Mucosa of rectum (tissue), 2 donors: Measurements from ENCODE around the gene NTRK2.

Experiments used
- H3K27ac ChIP-seq, 2 donors: one replicate each; pipeline ENCODE4 v1.7.0; 2013; ENCODE audit warnings: inconsistent platforms in 2 of 2, low read depth in 2 of 2, low read length in 2 of 2
- H3K27me3 ChIP-seq, 2 donors: one replicate each; pipeline ENCODE4 v1.7.0; 2013; ENCODE audit warnings: low read length in 2 of 2; ENCODE audit not compliant: control insufficient read depth in 2 of 2, insufficient read depth in 2 of 2
- H3K36me3 ChIP-seq, 2 donors: one replicate each; pipeline ENCODE4 v1.7.0; 2013; ENCODE audit warnings: low read length in 2 of 2; ENCODE audit not compliant: control insufficient read depth in 2 of 2, insufficient read depth in 2 of 2
- H3K4me1 ChIP-seq, 2 donors: one replicate each; pipeline ENCODE4 v1.7.0; 2013; ENCODE audit warnings: low read length in 2 of 2, mild to moderate bottlenecking in 1 of 2; ENCODE audit not compliant: control insufficient read depth in 2 of 2, insufficient read depth in 2 of 2
- H3K4me3 ChIP-seq, 2 donors: one replicate each; pipeline ENCODE4 v1.7.0; 2013; ENCODE audit warnings: low read length in 2 of 2
- H3K9ac ChIP-seq, 2 donors: one replicate each; pipeline ENCODE4 v1.7.0; 2013; ENCODE audit warnings: low read length in 2 of 2, low read depth in 1 of 2, mild to moderate bottlenecking in 1 of 2
- H3K9me3 ChIP-seq, 2 donors: one replicate each; pipeline ENCODE4 v1.7.0; 2013; ENCODE audit warnings: low read length in 2 of 2; ENCODE audit not compliant: control insufficient read depth in 2 of 2
- donor health status: healthy.
- donor health status: Normal muscosa, but diverticular disease.

Gene NTRK2

DNA sequence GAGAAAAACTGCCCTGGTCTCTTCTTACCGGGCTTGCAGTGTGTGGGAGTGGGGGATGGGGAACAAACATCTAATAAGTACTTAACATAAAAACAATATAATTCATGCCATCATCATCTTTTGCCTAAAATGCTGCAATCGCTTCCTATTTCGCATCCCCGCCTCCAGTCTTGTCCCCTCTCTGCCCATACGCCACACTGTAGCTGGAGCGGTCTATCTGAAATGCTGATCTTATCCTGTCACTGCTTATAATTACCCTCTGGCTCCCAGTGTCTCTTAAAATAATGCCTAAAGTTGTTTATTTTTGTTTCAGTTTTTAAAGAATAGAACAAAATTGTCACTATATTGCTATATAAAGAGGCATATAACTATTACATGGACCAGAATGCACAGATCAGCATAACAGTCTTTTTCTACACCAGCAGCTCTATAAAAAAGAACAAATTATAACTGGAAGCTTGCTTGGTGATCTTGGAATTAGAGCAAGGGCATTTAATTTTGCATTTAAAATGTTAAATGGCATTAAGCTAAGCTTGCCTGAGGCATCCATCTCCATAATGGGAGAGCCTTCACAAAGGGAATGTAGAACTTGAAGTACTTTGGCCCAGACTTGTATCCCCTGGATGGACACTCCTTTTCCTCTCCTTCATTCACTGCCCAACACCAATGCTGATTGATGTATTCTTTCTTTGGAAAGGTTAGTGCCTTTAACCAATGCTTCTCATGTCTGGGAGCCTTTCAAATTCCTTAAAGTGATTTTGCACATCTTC lies 12.2 kb downstream of the NTRK2 start:
- Histone ChIP-seq H3K4me1 (no peaks in the 10 kb centered on the region), H3K27me3 (no peaks in the 10 kb centered on the region), H3K27ac (no peak overlapping the region), H3K9ac (no peak overlapping the region), H3K4me3 (no peak overlapping the region), H3K9me3 (no peaks in the 10 kb centered on the region), H3K36me3 (no peaks in the 10 kb centered on the region)

DNA sequence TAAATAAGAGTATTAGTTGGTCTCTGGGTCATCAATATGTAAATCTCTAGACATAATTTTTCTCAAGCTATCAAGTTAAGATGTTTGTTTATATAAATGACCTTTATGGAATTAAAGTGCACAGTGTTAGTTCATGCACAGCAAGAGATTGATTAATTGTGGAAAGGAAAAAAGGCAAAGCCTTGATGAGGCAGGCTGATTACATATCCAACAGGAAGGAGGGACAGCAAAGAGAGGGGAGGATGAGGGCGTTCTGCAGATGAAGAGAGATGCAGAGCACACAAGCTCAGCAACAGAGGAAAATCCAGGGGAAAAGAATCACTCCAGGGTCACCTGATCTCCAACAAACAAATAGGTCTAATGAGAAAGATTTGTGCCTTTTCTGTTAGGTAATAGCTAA lies 16.5 kb downstream of the NTRK2 start:
- H3K36me3 ChIP-seq = no peaks in the 10 kb centered on the region
- H3K9ac ChIP-seq = no peak overlapping the region
- H3K9me3 ChIP-seq = no peaks in the 10 kb centered on the region
- H3K27ac ChIP-seq = no peak overlapping the region
- H3K4me1 ChIP-seq = no peaks in the 10 kb centered on the region
- H3K4me3 ChIP-seq = no peak overlapping the region
- no peaks in the 10 kb centered on the region for H3K27me3 ChIP-seq

DNA sequence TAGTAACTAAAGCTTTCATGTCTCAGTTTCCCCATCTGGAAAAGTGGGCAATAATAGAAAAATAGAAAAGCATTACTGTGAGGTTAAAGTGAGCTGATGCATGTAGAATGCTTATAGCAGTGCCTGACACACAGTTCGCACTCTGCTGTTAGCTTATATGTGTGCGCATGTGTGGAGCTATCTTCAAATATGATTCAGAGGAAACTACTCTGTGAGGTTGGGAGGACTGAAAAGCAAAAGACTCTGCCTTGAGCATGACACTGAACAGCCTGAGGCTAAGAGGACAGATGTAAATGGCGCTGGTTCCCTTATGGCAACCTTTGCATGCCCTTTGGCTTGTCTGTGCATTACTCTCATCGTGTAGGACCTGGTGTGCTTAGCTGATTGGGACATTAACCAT lies 19.4 kb downstream of the NTRK2 start:
- Histone ChIP-seq H3K36me3 (no peaks in the 10 kb centered on the region), H3K4me1 (no peaks in the 10 kb centered on the region), H3K27ac (no peak overlapping the region), H3K9ac (no peak overlapping the region), H3K27me3 (no peaks in the 10 kb centered on the region), H3K9me3 (no peaks in the 10 kb centered on the region), H3K4me3 (no peak overlapping the region)

DNA sequence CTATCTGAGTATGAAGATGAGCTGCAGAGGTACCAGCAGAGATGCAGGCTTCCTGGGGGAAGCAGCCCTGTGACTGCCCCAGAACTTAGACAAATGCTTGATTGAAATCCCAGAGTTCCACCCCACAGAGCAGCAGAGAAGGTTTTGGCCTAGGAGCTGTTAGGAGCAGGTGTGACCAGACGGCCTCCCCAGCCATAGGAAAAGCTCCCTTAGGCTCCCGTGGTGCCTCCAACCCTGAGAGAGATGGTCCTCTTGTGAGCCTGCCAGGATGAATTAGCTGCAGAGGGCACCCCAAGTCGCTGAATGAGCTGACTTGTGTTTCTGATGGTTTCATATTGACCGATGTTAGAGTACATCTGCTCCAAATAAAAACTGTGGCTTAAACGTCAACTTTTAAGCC lies 22.1 kb downstream of the NTRK2 start:
- H3K27ac ChIP-seq = no peak overlapping the region
- no peaks in the 10 kb centered on the region for H3K9me3 ChIP-seq
- no peaks in the 10 kb centered on the region for H3K36me3 ChIP-seq
- no peaks in the 10 kb centered on the region for H3K4me1 ChIP-seq
- no peaks in the 10 kb centered on the region for H3K27me3 ChIP-seq
- H3K4me3 ChIP-seq = no peak overlapping the region
- H3K9ac ChIP-seq = no peak overlapping the region

DNA sequence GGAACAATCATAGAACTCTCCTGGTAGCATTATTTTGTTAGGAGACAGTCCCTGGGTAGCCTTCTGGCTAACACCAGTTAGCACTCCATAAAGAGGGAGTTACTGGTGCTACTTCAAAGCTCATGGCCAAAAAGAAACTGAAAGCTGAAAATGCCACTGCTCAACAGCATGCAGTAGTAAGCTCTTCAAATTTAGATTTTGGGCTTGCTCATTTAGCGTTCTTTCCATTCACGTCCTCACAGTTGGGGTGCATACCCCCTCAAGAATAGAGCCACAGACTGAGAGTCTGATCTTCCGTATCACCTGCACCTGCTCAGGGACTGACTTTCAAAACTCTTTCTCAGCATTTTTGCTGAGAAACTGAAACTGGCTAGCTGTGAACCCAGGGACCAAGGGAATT lies 24.7 kb downstream of the NTRK2 start:
- Histone ChIP-seq H3K27ac (no peak overlapping the region), H3K36me3 (no peaks in the 10 kb centered on the region), H3K9me3 (no peaks in the 10 kb centered on the region), H3K9ac (no peak overlapping the region), H3K4me1 (peaks cover 0 to 2% of the 10 kb centered on the region in 2 donors), H3K27me3 (no peaks in the 10 kb centered on the region), H3K4me3 (no peak overlapping the region)

DNA sequence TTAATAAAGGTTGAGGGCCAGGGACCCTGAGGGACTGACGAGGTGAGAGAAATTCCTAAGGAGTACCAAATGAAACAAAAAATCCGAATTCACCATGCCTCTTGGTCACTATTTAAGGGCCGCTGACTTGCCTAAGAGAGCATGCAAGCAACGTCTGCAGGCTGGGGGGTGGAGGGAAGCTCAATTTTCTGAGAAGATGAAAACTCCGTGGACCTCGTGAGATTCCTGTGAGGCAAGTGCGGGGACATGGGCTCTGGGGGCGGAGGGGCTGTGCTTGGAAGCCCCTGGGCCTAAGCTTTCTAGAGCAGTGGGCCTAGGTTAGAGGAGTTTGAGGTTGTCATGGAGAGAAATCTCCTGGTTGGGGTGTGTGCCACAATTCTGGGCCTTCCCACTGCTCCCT lies 27.5 kb downstream of the NTRK2 start:
- Histone ChIP-seq H3K27ac (no peak overlapping the region), H3K27me3 (no peaks in the 10 kb centered on the region), H3K4me1 (peaks cover 0 to 2% of the 10 kb centered on the region in 2 donors), H3K9ac (no peak overlapping the region), H3K36me3 (no peaks in the 10 kb centered on the region), H3K9me3 (no peaks in the 10 kb centered on the region), H3K4me3 (no peak overlapping the region)

DNA sequence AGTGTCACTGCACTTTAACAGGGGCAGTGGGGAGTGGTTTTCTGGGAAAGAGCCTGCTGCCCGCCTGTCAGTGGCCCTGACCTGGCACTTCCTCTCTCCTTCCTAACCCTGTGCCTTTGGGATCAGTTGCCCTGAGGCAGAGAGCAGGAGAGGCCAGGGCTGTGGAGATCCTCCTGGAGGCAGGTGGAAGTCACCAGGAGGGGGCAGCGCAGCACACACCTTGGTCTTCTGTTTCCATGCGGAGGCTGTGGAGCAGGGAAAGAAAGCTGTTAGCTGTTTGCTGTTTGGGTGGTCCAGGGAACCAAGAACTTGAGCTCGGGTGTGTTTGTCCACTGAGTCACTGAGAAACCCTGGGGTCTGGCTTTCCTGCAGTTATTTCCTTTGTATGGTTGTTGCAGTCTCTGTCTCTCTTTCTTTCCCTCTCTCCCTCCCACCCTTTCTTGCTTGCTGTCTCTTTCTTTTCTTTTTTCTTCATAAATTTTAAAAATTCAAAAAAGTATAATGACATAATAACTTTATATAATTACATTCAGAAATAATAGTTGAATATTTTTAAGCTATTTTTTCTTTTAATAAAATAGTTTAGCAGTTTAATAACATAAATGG lies 28.1 kb downstream of the NTRK2 start:
- no peaks in the 10 kb centered on the region for H3K27me3 ChIP-seq
- H3K27ac ChIP-seq = no peak overlapping the region

DNA sequence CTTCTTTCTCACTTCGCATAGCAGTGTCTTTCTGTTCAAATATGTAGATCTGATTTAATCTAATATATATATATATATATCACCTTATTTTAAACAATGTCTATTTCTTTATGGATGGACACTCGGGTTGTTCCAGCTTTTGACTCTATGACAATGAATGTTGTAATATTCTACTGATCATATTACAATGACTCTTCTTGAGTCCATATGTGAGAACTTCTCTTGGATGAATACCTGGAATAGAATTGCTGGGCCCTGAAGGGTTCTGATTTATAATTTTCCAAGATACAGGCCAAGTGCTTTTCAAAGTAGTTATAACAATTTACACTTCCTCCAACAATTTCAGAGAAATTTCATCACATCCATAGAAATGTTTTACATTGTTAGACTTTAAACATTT lies 28.8 kb downstream of the NTRK2 start:
- Histone ChIP-seq H3K27me3 (no peaks in the 10 kb centered on the region), H3K9ac (no peak overlapping the region), H3K9me3 (no peaks in the 10 kb centered on the region), H3K27ac (no peak overlapping the region), H3K4me1 (peaks cover 0 to 2% of the 10 kb centered on the region in 2 donors), H3K36me3 (no peaks in the 10 kb centered on the region), H3K4me3 (no peak overlapping the region)

More for the DNA sequence above, 28.1 kb downstream of the NTRK2 start:
- H3K4me1 ChIP-seq = peaks cover 0 to 2% of the 10 kb centered on the region in 2 donors
- H3K4me3 ChIP-seq = no peak overlapping the region
- H3K9me3 ChIP-seq = no peaks in the 10 kb centered on the region
- no peaks in the 10 kb centered on the region for H3K36me3 ChIP-seq
- no peak overlapping the region for H3K9ac ChIP-seq

DNA sequence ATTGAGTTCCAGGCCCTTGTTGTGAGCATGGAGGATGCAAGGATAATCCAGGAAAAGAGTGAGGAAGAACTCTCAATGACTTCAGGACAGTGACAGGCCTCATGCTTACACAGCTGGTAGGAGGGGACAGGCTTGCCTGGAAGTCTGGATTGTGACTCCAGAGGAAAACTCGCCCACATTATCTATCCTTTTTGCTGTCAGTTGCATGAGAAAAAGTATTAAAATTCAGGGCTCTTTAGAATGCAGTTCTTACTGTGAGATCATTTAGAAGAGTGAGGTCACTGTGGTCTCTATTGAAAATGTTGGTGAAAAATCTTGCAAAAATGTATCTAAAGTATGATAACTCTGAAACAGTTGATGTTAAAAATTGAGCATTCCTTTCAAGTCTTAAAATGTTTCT lies 30.5 kb downstream of the NTRK2 start:
- H3K4me1 ChIP-seq = peaks cover 0 to 2% of the 10 kb centered on the region in 2 donors
- H3K27ac ChIP-seq = no peak overlapping the region
- H3K9me3 ChIP-seq = no peaks in the 10 kb centered on the region
- no peak overlapping the region for H3K4me3 ChIP-seq
- no peaks in the 10 kb centered on the region for H3K27me3 ChIP-seq
- H3K9ac ChIP-seq = no peak overlapping the region
- no peaks in the 10 kb centered on the region for H3K36me3 ChIP-seq

DNA sequence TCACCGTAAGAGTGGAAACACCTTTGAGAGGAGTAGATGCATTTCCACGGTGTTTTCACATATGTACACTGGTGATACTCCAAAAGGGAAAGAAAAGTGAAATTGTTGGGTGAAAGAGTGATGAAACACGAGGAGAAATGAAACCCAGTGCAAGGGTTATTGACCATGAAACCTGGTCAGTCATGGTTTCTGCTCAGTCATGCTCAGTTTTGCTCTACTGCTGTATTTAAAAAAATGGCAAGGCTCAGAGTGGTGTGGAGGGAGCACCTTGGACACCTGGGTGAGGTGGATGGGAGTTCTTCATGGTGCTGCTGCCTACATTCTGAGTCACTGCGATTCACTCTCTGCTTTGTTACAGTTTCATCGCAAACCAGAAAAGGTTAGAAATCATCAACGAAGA lies 32.3 kb downstream of the NTRK2 start:
- H3K27ac ChIP-seq = no peak overlapping the region
- H3K27me3 ChIP-seq = no peaks in the 10 kb centered on the region
- peaks cover 0 to 2% of the 10 kb centered on the region in 2 donors for H3K4me1 ChIP-seq
- no peak overlapping the region for H3K4me3 ChIP-seq
- H3K36me3 ChIP-seq = no peaks in the 10 kb centered on the region
- no peaks in the 10 kb centered on the region for H3K9me3 ChIP-seq
- no peak overlapping the region for H3K9ac ChIP-seq
